PC-3 (cell line): ENCODE results near the gene TMED7.

Source experiments
- CTCF ChIP-seq: fragments of 300-600 bp; sonication (generic); conservative IDR thresholded peaks from 2 replicates; pipeline ENCODE4 v1.5.1; 2017; ENCODE audit warnings: antibody characterized with exemption, low read depth, mild to moderate bottlenecking, low read length
- EZH2 ChIP-seq: fragments of 300-600 bp; sonication (generic); IDR thresholded peaks from one replicate; pipeline ENCODE4 v1.6.1; 2017; ENCODE audit warnings: antibody characterized with exemption, mild to moderate bottlenecking, low read length; ENCODE audit not compliant: unreplicated experiment
- EZH2phosphoT487 ChIP-seq: fragments of 300-600 bp; sonication (generic); IDR thresholded peaks from 2 replicates; pipeline ENCODE4 v1.6.1; 2018; ENCODE audit warnings: mild to moderate bottlenecking, antibody characterized with exemption, low read length, borderline replicate concordance

GRCh38 chr5:115656404-115656803, 30.6 kb upstream of the TMED7 start:
- TF ChIP-seq CTCF (no peak), EZH2 (no peak), EZH2phosphoT487 (no peak)
